Stimulated activated CD8-positive, alpha-beta memory T cell treated with anti-CD3 and anti-CD28 coated beads, Interleukin-12 subunit alpha, Interleukin-12 subunit beta, amount 100 ng/mL, for 4 hours (primary cell): ENCODE results near the gene SNAPC3.
"Not testable (repeated sequence)": the region's sequence is repeated elsewhere in the genome, so short reads cannot be mapped to it uniquely, and the experiment has no call there.

Experiments
- DNase-seq: peaks from one replicate; pipeline ENCODE4 v3.0.0-alpha.2; 2020; ENCODE audit warnings: low read depth

SNAPC3 gene

DNA sequence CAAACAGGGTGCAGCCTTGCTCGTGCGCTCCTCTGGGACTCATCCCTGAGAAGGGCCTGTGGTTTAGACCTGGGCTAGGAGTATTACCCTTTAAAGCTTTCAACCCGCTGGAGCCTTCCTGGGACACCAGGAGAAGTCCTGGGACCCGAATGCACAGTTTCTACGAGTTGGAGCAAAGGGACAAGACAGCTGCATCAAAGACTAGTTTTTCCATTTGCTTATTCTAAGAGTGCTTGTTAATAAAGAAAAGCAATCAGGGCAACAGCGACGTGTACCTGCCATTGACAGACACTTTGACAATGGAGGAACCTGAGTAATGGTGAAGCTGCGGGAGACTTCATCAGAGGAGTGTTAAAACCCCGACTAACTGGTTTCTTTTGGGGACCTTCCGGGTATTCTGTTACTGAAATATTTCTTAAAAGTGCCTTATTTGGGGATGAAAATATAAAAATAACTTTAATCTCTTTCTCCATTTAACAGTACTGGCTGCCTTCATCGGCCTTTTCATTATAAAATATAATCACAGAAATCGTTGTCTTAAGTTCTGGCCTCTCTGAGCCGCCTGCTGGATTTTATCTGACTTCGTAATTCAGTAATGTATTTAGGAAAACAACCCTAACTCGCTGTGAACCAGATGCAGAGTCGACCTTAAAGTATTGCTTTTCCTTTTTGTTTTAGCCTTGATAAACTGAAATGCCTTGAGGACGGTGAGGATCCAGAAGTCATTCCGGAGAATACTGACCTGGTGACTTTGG is 732 bp downstream of the SNAPC3 start:
- DNase-seq: no peak

GRCh38 chr9:15426019-15426418 is 3.3 kb downstream of the SNAPC3 start:
- no peak for DNase-seq

- DNase-seq: not testable (repeated sequence)
Measured at GRCh38 chr9:15427702-15428101, 5.0 kb downstream of the SNAPC3 start.

DNA sequence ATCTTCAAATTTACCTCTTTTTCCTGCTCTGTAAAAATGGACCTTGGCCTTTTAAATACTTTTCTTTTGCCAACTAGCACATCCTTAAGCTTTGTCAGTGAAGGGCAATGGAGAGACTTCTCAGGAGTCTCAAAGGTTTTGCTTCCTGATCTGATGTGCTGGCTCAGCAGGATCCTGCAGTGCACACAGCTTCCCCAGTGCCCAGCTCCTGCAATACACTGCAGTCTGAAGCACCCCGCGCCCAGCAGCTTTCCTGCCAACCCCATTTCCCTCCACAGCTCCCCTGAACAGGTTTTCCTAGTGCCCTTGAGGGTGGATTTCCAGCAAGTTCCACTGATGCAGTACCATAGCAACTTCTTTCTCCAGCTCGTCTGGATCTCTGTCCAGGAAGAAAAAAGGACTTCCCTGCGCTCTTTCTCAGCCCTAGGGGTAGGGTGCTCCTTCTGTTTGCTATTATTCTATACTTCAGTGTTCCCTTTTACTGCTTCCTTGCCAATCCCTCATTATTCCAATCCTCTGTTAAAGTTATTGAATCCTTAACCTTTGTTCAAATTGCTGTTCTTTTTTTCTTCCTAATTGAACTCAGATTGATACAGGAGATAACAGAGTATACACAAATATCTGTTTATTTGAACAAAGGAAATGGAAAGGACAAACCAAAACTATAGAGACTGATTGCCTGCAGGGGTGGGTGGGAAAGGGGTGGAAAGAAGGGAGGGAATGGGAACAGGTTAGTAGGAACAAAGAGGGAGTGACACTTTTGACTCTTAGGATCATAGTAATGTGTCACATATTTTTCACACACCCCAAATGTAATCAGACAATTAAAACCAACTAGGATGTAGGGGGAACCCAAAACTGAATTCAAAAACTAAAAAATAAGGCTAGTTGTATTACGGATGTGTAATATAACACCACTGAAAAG is 8.5 kb downstream of the SNAPC3 start:
- no peak for DNase-seq

GRCh38 chr9:15433191-15433590 is 10.5 kb downstream of the SNAPC3 start:
- DNase-seq: no peak

DNA sequence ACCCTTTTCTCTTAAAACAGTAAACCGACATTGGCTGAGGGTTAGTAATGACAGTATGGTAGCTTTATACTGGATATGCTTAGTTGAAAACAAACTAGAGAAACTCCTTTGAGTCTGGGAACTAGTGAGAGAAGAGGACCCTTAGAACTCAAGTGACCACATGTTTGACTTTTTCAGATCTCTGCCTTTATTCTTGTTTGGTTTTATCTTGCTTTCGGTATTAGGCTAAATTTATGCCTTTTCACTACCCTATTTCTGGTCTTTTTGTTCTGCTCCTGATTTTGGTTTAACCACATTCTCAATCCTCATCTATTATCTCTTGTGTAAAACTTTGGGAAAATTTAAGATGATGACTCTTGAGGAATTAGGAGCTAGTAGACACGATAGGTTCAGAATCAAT is 11.0 kb downstream of the SNAPC3 start:
- no peak for DNase-seq

DNA sequence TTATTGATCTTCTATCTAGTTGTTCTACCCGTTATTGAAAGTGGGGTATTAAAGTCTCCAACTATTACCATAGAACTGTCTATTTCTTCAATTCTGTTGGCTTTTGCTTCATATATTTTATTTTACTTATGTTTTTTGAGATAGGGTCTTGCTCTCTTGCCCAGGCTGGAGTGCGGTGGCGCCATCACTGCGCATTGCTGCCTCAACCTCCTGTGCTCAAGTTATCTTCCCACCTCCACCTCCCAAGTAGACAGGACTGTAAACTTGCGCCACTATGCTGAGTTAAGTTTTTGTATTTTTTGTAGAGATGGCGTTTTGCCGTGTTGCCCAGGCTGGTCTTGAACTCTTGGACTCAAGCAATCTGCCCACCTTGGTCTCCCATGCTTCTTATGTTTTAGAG is 16.2 kb downstream of the SNAPC3 start:
- DNase-seq: no peak

DNA sequence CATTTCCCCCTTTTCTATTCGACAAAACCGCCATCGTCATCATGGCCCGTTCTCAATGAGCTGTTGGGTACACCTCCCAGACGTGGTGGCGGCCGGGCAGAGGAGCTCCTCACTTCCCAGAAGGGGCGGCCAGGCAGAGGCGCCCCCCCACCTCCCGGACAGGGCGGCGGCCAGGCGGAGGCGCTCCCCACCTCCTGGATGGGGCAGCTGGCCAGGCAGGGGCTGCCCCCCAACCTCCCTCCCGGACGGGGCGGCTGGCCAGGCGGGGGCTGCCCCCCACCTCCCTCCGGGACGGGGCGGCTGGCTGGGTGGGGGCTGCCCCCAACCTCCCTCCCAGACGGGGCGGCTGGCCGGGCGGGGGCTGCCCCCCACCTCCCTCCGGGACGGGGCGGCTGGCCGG is 19.2 kb downstream of the SNAPC3 start:
- DNase-seq: not testable (repeated sequence)

- not testable (repeated sequence) for DNase-seq
Measured at GRCh38 chr9:15442264-15442663, 19.6 kb downstream of the SNAPC3 start.

DNA sequence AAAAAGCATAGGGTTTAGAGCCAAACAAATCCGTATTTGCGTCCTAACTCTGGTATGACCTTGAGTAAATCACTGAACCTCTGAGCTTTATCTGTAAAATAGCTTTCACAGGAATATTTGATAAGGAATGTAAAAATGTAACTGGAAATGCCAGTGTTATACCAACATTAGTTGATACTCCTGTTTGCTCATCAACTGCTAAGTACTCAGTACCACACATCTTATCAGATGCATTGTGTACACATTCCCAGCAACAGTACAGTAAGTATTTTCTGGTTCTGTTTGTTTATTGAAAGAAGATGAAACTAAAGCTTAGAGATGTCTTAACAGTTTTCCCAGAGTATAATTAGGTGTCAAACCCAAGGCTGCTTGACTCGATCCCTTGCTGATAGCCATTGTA is 21.5 kb downstream of the SNAPC3 start:
- no peak for DNase-seq

- no peak for DNase-seq
Measured at GRCh38 chr9:15453956-15454355, 31.3 kb downstream of the SNAPC3 start.

GRCh38 chr9:15461056-15461455 is 38.4 kb downstream of the SNAPC3 start:
- no peak for DNase-seq

DNA sequence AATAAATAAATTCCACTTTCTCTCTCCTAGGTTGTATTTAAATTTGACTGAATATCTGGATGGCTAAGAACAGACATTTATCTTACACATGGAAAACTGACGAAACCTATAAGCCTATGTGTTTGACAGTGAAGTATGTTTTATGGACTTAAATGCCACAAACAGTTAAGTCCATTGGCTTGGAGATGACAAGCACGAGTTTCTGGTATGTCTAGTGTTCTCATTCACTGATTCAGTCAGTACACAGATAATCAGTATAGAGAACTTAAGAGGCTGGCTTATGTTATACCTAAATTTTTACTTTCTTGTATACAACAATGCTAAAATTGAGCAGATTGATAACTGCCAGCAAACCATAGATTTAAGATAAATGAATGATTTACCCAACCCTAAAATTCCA is 38.9 kb downstream of the SNAPC3 start:
- no peak for DNase-seq

DNA sequence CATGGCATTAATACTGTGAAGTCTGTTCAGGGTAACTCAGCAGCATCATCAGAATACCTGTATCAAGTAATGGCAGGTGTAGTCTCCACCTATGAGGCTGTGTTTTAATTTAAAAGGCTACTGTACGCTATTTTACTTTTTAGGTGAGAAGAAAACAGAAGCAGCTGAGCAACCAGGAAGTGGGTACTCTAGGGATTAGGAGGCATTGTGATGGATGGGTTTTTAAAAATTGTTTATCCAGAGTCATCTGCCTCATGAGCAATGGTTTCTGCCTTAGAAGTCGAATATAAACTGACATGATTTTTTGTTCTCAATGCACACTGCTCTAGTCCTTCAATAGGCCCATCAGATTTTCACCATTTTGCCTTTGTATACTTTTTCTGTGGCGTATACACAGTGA is 45.5 kb downstream of the SNAPC3 start:
- DNase-seq: no peak

- DNase-seq: no peak
Measured at GRCh38 chr9:15469406-15469805, 46.7 kb downstream of the SNAPC3 start.

DNA sequence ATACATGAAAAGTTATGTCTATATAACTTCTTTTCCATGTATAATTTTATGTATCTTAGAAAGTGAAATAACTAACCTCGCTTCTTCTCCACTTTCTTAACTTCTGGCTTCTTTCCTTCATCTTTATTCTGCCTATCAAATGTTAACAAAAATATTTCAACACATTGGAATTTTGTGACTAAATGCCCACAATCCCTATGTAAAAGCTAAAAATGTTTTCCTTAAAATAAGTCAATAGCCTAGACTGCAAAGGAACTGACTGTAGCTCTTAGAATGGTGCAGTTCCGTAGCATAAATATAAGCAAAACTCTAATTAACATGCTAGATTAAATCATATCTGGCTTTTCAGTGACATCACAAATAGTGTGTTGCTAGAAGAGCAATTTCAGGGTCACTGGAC is 47.2 kb downstream of the SNAPC3 start:
- DNase-seq: no peak

DNA sequence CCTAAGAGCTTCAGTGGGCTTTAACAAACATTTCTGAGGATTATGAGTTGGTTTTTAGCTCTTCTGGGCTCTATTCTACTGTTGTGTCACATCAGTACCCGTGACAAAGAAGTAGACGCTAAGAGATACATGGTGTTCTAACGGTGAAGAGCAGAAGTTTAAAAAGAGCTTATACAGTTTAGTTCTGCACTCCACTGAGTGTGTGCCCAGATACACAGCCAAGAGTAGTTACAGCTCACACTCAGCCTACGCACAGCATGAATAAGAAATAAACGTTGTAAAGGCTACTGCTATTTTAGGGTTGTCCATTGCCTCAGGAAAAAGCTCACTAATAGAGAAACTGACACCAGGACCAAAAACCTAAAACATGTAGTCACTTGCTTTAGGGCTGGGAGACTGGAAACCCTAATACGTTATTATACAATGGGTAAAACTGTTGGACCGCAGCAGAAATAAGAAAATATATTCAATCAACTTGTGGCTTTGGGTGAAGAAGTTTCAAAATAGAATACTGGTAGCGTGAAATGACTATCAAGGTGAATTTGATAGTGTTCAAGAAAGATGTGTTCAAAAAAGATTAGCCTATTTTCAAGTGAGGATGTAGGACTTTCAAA is 53.4 kb downstream of the SNAPC3 start:
- no peak for DNase-seq

DNA sequence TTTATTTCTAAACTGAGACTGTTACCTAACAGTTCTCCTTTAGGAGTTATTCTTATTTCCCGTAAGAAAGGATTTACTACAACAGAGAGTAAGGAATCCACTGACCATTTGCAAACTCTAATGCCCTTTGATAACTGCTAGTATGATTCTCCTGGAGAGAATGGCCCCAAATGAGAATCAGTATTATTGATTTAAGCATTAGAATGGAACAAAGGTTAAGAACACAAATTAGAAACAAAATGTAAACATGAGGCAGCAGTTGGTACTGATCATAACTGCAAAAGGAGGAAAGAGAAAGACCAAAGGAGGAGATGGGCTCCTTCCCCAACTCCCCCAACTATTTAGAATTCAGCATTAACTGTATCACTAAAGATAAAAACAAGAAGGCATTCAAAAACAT is 57.4 kb downstream of the SNAPC3 start:
- DNase-seq: no peak

DNA sequence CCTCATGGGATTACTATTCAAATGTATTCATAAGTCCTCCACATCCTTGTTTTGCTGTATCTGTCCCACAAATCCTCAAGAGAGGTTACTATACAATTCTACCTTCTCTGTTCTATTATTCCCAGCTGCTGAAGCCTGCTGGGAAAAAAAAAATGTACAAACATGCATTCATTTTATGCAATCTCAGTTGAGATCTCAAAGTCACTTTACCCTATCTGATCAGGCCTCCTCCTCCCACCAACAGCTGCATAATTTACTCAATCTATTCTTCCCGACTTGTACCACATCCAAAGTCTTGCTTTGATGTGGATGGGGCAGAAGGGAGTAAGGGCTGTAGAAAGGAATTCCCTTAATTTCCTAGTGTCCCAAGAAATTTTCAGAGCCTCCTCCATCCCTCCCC is 59.5 kb downstream of the SNAPC3 start:
- DNase-seq: no peak

- no peak for DNase-seq
Measured at GRCh38 chr9:15484802-15485201, 62.1 kb downstream of the SNAPC3 start.

- DNase-seq: no peak
Measured at GRCh38 chr9:15485836-15486666, 63.4 kb downstream of the SNAPC3 start.

- DNase-seq: no peak
Measured at GRCh38 chr9:15491950-15492349, 69.3 kb downstream of the SNAPC3 start.
